Subcutaneous adipose tissue (tissue), 4 donors: ENCODE data around the gene PKM. TPM values are rescaled to one million over a fixed set of nuclear protein-coding genes. Genes with fewer than 3 reads are reported as not detected.

Experiments
- CTCF ChIP-seq: fragments of 450-650 bp; IDR thresholded peaks from one replicate; pipeline ENCODE4 v1.5.1; 2016; ENCODE audit warnings: low read depth, mild to moderate bottlenecking, control low read depth, antibody characterized with exemption, moderate library complexity
- total RNA-seq, 4 donors: library from RNA; depleted of rRNA; stranded (reverse); fragments of >200 nt; gene quantifications; one replicate each; pipeline ENCODE4 v1.1.0, GENCODE V29; 2016

Gene PKM
- total RNA-seq, result 100 to 1,000 TPM; 119 to 353 (median 168) TPM

- no peak for TF ChIP-seq CTCF
Observed at GRCh38 chr15:72231066-72231832, at the start of gene PKM. Gene PKM (minus strand): TSS chr15:72231190. CDS start chr15:72219097, 12,093 bp downstream.

GRCh38 chr15:72280751-72281150, 49.8 kb upstream of the PKM start:
- TF ChIP-seq CTCF, result no peak

GRCh38 chr15:72278737-72279136, 47.7 kb upstream of the PKM start:
- no peak for TF ChIP-seq CTCF

GRCh38 chr15:72276326-72276700, 45.3 kb upstream of the PKM start:
- TF ChIP-seq CTCF, result no peak

- TF ChIP-seq CTCF, result no peak
Observed at GRCh38 chr15:72272997-72273352, 42.0 kb upstream of the PKM start.

GRCh38 chr15:72272213-72272996, 41.4 kb upstream of the PKM start, which contains the start of gene PARP6:
Gene PARP6 (minus strand): TSS chr15:72272554. CDS start chr15:72267477, 5,077 bp downstream.
- no peak for TF ChIP-seq CTCF

- TF ChIP-seq CTCF, result no peak
Observed at GRCh38 chr15:72271895-72272212, 40.9 kb upstream of the PKM start.
